Measurements from ENCODE around the gene ALDH1A2.

The ALDH1A2 gene

DNA sequence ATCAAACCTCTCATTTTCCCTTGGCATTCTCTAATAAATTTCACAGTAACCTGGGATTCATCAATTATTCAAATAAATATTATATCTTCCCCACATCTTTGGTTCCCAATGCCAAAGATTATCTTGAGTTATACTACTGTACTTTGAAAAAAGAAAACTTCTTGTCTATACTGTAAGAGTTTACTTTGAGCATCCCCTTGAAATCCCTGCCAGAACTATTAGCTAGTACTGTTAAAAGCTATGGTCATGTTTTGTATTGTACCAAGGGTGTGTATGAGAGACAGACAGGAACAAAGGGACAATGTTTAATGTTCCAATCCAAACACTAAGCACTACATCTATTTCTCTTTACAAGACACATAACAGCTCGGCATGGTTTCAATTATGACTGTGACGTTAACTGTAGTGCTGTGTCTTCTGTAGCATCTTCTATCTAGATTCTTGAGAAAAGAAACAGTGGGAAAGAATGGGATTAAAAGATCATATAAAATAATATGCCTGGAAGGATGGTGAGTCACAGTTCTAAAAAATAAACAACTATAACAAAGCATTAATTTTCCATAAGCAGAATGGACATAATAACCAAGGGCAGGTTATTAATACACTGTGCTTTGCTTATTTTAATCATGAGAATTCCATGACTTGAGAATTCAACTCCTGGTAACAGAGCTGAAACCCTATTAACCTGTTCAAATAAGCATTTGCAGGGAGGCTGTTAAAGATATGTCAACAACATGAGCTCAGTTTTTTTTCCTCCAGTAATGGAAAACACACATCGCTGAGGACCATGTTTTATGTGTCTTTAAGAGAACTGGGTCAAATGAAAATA, 71.1 kb downstream of the ALDH1A2 start:
- no peak for DNase-seq (ENCODE audit: low read depth)

DNA sequence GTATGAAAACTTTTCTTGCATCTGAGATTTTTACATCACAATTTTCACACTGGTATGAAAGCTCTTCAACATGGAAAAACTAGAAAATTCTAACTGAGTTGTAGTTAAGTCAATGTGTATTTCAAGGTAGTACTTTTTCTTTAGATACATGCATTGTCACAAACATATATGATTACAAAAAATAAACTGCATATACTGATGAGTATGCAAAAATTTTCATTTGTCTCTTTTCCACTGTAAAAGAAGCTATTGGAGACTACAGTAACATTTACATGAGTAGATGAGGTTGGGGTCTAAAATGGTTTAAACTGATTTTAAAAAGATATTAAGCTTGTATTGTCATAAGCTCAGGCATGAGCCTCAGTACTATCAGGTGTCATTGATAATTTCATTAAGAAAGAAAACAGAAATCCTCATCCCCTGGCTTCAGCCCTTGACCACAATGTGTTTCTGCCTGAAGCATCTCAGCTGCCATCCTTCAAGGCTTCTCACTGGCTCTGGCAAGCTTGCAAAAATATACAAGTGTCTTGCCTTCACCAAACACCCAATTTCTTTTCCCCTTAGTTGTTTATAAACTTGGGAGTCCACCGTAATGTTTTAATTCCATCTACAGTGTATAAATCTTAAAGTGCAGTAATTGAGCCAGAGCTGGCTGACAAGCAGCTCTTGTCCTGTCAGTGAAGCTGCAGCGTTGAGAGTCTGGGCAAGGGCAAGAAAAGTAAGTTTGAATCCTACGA, 71.9 kb downstream of the ALDH1A2 start:
- no peak for DNase-seq (ENCODE audit: low read depth)

DNA sequence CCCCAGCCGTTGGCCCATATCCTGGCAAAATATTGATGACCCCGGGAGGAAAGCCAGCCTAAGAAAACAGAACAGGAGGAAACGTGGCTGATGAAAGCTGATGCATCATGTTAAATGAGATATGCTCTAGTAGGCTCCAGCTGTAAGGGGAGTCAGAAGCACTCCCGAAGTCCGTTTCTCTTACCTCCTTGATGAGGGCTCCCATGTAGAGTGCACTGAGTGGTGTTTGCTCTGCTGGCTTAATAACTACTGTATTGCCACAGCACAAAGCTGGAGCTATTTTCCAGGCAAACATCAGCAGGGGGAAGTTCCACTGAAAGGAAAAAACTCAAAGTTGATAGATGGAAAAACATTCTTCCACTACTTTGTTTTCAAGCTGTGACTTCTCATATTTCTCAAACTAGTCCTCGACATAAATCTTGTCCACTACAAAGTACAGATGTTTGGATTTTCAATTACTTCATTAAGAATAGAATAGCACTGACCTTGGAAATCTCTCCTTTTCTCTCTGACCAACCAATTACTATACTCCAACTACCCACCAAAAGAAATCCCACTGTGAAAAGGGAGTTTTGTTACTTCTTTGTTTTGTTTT, 72.7 kb downstream of the ALDH1A2 start:
- no peak for DNase-seq (ENCODE audit: low read depth)

DNA sequence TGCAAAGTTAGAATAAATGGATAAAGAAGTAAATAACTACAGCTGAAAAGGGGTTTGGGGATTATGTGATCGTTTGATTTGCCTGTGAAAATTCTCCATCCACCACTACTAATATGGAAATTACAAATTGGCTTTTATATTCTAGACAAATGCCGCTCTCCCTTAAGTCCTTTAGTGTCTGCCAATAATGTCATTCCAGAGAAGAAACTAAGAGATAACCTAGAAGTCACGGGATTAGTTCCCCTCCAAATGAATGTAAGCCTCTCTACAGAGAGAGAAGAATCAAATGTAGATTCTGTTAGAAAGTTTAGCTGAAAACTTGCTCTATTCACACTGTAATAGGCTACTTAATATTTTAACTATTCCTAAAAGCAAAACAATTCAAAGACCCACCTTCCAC, 92.0 kb downstream of the ALDH1A2 start:
- no peak for DNase-seq (ENCODE audit: low read depth)

DNA sequence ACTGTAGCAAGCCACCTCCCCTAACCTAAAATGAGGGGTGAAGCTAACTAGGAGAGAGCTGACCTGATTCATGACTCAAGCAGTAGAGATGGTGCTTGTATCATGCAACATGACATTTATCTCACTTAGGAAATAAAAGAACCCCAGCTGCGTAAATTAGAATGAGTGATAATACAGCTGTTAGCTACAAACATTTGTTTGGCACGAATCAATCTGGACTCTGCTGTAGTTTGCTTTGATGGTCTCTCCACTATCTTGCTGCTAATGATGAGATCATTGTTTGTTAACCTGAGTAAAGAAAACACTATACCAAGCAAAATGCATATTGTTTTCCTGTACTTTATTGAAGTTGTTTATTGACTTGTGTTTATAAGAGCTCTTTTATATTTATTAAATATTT, 92.6 kb downstream of the ALDH1A2 start:
- DNase-seq (ENCODE audit: low read depth): no peak

DNA sequence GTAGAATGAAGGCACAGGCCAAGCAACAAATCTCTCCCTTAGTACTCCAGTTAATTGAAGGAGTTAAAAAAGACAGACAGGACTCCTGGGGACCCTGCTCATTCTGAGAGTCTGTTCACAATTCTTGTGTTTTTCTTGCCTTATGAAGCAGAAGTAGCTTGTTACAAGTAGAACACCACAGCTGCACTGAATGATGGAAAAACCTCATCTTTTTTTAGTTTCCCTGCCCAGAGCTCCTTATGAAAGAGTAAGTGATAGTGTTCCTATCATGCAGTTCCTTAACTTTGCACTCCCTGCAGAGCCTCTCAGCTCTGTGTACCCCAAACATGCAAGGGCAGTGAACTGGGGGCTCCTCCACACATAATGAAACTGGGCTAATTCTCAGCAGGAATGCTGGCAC, 95.5 kb downstream of the ALDH1A2 start:
- no peak for DNase-seq (ENCODE audit: low read depth)

DNA sequence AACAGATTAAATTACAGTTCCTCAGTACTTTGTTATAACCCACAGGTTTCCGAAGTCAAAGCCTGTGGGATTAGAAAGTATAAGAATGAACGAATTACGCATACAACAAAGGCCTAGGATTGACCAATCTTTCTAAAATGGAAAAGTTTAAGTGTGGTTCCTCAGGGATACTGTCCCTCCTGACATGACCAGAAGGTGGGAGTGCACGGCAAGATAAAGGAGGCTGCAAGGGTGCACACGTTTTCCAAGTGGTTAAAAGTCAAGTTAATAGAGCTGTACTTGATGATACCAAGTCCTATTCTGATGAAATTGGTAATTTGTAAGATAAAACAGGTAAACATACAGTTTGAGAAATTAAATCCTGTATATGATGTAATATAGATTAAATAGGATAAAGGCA, 96.2 kb downstream of the ALDH1A2 start:
- DNase-seq (ENCODE audit: low read depth): no peak

DNA sequence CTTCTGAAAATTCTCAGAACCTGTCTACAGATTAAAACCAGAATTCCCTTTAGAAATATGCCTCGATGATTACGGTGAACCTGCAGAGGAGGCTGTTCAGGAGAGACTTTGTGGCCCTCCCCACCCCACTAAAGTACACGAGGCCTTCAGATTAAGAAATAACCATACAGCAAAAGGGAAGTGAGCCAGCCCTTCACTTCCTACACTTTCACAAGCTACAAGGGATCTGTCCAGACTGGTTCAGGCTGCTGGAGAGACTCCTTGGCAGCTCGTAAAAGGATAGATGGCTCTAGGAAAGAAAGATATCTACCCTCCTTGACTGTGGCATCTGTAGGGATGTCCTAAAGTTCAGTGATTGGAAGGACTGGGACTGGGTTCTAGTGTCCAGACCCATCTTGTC, 102.6 kb downstream of the ALDH1A2 start:
- DNase-seq (ENCODE audit: low read depth): no peak

DNA sequence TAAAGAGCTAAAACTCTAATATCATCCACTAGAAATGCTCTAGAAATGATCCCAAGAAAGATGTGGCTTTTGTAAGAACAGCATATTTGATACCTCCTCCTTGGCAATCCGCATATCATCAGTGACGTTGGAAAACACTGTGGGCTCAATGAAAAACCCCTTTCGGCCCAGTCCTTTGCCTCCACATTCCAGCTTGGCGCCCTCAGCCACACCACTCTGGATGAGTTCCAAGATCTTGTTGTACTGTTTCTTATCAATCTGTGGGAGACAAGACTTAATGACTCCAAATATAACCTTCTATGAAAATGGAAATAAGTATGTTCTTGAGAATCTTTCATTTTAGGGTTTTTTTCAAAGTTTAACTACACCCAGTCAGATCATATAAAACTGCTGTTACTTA, 103.6 kb downstream of the ALDH1A2 start:
- DNase-seq (ENCODE audit: low read depth): no peak

DNA sequence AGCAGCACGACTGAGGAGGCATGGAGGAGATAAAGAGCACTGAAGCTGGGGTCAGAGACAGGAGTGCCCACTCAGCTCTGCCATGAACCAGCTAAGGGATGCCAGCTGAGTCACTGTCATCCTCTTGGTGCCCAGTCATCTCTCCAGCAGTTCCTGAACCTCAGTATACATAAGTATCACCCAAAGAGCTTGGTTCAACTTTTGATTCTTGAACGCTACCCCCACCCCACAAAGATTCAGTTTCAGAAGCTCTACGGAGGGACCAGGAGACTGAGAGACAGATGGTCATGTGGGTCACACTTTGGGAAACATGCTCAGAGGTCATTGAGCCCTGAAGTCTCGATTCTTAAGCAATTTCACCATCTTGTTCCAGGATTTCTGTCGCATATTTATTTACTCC, 108.4 kb downstream of the ALDH1A2 start:
- no peak for DNase-seq (ENCODE audit: low read depth)

DNA sequence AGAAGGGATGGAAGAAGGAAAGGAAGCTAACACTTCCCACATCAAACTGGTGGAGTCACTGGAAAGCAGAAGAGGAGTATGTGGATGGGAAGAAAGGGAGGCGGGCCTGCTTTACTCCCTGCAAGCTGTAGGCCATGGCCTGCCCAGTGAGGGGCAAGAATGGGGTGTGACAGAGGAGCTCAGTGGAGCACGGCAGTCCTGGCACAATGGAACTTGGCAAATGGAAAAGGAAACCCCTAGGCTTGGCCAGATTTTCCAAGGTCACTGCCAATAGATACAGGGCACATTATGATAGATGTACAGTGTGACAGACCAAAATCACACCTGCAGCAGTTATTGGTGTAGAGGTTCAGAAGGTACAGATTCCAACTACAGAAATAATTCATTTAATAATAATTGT, 111.6 kb downstream of the ALDH1A2 start:
- no peak for DNase-seq (ENCODE audit: low read depth)

DNA sequence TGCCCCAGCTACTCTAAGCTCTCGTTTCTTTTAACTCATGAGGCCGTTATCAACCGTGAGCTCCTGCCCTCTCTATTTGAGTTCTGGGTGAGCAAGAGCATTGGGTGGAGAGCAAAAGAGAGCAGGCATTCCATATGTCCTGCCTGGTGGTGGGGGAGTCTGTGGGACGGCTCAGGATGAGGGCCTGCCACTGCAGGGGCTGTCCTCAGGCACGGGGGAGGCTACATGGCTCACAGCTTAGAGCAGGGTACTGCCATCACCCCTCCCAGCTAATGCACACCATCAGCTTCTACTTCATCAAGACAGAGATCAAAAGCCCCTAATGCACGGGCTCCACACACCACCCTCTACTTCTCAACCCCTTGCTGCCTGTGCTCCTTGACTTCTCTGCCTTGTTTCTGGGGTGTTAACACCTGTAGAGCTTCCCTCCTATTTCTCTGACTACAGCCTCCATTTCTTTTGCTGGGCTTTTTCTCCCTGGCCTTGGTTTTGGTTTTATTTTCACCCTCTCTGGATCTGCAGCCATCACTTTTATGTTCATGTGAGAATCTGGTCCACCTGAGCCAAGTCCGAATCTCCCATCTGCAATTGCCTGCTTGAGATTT, 114.1 kb downstream of the ALDH1A2 start:
- no peak for DNase-seq (ENCODE audit: low read depth)

DNA sequence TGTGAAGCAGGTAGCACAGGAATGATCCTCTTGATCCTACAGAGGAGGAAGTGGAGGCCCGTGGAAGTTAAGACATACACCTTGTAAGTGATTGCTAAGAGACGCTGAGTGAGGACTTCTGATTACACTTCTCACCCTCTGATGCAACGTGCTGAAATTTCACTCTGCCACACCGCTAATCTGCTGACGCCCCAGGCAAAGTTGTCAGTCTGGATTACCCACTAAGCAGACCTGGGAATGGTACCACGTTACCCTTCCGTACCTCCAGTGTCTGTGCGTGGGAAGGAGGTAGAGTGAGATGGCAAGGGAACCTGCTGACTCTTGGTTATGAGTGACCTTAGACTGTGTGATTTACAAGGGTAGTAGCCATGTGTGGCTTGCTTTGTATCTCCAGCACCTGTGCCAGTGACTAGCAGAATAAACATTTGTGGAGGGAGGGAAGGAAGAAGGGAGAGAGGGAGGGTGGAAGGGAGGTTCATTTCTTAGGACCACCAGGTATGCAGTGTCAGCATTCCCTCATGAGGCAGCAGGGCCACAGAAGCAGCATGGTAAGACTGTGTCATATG, 115.0 kb downstream of the ALDH1A2 start:
- DNase-seq (ENCODE audit: low read depth): no peak

DNA sequence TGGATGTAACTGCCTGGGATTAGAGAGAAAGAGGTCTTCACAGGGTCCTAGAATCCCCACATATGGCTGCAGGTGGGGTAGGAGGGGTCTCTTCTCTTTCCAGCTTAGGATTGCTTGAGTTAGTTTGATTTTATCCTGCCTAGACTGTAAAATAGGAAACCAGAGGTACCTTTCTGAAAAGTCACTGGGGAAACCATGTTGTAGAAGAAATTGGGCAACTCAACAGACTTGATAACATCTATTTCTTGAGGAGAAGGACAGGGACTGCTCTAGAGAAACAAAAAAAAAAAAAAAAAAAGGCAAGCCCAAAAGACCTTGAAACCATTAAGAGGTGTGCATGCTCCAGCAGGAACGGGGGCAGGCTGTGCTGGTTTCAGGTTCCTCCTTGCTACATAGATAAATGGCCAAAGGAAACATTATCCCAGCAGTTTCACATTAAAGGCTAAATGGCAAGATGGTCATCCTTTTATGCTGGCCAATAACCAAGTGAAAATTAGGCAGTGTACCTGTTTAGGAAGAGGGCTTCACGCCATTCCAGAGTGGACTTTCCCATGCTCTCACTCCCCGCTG, 116.1 kb downstream of the ALDH1A2 start:
- DNase-seq (ENCODE audit: low read depth): no peak

DNA sequence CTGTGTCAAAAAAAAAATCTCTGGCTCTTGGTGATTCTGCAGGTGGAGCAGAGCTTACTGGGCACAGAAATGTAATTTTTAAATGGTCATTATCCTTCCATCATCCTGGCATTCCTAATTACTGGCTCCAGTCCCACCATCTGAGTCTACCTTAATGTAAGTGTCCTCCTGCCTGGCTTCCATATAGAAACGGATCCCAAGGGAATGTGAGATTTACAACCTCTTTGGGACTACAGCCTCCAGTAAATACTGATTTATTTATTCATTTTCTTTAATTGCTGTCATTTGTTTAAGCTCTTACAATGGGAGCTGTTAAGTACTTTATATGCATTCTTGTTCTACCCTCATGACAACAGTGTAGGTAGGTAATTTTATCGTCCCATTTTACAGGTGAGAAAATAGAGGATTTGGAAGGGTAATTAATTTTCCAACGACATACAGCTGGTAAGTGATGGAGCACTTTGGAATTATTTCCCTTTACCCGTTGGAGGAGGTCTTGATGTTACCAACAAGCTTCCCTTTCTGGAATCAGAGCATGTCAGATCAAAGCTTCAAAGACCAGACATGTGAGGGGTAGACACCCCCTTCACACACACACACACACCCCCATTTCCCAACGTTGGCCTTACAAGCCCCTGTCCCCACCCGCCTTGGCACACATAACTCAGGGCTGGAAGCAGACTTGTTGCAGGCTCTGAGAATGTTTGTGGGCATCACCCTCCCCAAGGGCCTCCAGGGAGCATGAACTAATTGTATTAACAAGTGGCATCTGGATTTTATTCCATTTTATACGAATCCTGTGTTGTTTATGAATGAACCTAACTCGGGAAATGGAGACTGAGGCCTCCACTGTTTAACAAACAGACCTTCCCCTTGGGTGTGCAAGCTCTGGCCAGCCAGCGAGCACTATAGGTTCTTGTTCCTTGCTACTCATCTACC, 116.9 kb downstream of the ALDH1A2 start:
- no peak for DNase-seq (ENCODE audit: low read depth)

DNA sequence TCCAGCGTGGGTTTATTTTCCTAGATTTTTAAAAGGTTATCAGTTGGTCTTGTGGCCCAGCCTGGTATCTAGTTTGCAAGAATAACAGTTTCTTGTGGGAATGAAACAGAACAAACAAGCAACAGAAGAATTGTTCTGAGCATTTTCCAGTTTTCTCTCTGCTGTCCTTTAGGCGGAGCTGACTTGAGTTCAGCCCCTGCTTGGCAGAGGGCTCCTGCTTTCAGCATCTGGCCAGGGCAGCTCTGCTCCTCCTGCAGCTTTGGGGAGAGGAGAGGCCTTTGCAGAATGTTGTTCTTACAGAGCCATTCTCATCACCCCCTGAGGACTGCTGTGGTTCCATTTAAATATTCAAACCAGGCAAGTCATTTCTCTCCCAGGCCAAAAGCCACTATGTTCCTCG, 117.7 kb downstream of the ALDH1A2 start:
- no peak for DNase-seq (ENCODE audit: low read depth)

DNA sequence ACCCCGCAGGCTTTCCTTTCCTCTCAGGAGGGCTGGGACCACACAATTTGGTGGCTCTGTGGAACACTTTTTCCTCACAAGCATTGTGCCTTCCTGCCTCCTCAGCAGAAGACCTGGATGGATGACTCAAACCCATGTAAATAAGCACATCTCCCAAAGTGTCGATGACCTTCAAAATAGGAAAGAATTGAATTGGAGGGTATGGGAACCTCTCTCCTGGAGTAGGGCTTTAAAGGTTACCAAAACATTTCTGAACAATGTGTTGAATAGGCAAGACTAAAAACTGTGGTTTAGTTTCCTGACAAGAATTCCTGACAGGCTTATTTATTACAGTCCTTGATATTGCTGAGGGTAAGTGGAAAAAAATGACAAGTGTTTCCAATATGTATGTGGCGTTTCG, 118.2 kb downstream of the ALDH1A2 start:
- DNase-seq (ENCODE audit: low read depth): no peak

DNA sequence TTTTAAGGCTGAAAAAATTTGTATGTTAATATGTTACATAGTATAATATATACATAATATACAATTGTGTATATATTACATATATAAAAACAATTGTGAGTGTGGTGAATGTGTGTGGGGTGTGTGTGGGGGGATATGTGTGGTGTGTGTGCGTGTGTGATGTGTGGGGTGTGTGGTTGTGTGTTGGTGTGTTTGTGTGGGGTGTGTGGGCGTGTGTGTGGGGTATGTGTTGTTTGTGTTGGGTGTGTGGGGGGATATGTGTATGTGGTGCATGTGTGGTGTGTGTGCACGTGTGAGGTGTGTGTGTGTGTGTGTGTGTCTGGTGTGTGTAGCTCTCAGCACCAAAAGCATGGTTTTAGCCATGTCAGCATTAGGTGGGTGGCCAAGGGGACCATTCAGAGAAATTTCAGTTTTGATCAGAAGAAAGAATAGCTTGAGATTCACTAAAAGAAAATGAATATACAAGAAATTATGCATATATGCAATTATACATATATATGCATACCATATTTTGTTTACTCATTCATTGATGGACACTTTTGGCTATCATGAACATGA, 118.9 kb downstream of the ALDH1A2 start:
- DNase-seq (ENCODE audit: low read depth): no peak

DNA sequence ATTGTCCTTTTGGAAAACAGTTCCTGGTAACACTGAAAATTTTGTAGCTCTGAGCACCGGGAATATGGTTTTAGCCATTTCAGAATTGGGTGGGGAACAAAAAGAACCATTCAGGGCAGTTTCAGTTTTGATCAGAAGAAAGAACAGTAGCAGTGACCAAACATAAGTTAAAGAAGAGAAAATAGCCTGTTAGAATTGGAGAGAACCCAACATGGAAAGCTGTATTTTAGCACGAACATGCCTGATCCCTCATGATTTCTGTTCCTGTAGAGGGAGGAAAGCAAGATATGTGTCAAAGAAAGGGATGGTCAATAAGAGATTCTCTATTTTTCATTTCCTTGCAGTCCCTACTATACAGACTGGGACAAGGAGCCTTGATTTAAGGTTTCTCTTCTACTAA, 119.9 kb downstream of the ALDH1A2 start:
- DNase-seq (ENCODE audit: low read depth): no peak

DNA sequence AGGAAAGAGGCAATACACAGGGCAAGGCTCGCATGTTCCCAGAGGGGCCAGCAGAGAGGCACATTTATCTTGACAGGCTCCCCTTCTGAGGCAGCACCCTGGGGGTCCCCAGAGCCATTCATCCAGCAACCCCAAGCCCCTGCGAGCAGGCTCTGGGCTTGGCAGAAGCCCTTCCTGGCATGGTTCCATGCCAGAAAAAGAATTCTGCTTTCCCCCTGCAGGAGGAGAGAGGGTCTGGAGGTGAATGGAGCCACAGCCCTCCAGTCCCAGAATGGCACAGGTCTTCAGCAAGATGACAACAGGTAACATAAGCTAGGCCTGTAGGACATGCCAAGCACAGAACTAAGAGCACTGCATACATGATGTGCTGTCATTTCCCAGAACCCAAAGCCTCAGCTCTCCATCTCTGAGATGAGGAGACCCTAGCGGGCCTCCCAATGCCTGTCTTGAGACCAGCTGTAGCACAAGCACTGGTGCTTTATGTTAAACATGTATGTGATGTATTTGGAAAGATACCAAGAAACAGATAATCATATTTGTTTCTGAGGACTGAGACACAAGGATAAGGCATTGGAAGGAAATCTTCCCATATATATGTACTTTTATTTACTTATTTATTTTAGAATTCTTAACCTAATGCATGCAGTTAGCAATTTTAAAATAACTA, 121.6 kb downstream of the ALDH1A2 start:
- DNase-seq (ENCODE audit: low read depth): no peak

All from stimulated activated CD8-positive, alpha-beta memory T cell treated with anti-CD3 and anti-CD28 coated beads, Interleukin-4, amount 100 ng/mL, for 24 hours (primary cell).